ENCODE data around the gene IRF4.

DNA sequence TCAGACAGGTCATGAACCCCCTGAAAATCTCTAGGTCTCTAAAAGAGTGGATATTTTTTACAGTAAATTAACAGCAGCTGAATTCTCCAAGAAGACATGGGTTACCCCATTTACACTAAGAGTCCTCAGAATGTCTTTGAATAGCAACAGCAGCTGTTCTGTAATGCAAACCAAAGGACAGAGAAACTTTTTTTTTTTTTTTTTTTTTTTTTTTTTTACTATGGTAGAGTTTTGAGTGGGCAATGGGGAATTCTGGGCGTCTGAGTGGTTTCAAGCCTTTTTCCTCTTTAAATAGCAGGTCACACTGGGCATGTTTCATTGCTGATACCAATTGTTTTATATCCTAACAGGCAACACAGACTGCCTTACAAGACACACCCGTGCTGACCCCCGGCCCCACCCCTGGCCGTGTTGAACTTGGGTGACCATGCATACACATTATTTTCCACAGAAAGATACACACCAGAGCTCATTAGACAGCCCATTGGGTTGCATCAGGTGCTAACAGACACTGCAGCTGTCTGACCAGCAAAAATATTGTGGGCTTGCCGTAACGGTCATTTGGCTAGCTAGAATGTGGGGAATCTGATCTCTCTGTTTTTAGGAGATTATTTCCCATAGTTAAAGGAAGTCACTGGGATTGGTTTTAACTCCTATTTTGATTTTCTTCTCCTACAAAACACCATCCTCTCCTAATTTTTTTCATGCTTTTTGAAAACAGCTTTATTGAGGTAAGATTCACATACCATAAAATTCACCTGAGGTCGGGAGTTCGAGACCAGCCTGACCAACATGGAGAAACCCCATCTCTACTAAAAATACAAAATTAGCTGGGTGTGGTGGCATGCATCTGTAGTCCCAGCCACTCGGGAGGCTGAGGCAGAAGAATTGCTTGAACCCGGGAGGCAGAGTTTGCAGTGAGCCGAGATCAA, 26.7 kb upstream of the IRF4 start:
- TF ChIP-seq CTCF (IDR thresholded peaks at IDR 0.05 in 8 of 11, conservative IDR thresholded peaks at IDR 0.05 in 3 of 11) (no peak), POLR2A (IDR thresholded peaks at IDR 0.05) (no peak), POLR2AphosphoS5 (IDR thresholded peaks at IDR 0.05) (no peak)
